Measurements from ENCODE around the gene ECSCR.

Gene ECSCR

GRCh38 chr5:139457653-139458306 lies 4.8 kb downstream of the ECSCR start:
- FAIRE-seq, result no peak
- TF ChIP-seq CTCF (IDR thresholded peaks at IDR 0.05; ENCODE audit: insufficient read depth, missing control alignments), result no peak
- no peak for DNase-seq (ENCODE audit: insufficient read length, low spot score)

- FAIRE-seq, result no peak
- TF ChIP-seq CTCF (IDR thresholded peaks at IDR 0.05; ENCODE audit: insufficient read depth, missing control alignments), result no peak
- DNase-seq (ENCODE audit: insufficient read length, low spot score), result no peak
These were observed 5.3 kb downstream of the ECSCR start for GRCh38 chr5:139457241-139457640.

- no peak for TF ChIP-seq CTCF (IDR thresholded peaks at IDR 0.05; ENCODE audit: insufficient read depth, missing control alignments)
- DNase-seq (ENCODE audit: insufficient read length, low spot score) (no peak), FAIRE-seq (no peak)
These were observed 5.8 kb downstream of the ECSCR start for GRCh38 chr5:139456776-139457175.

- no peak for TF ChIP-seq CTCF (IDR thresholded peaks at IDR 0.05; ENCODE audit: insufficient read depth, missing control alignments)
- DNase-seq (ENCODE audit: insufficient read length, low spot score), result no peak
- FAIRE-seq, result no peak
These were observed 7.8 kb downstream of the ECSCR start for GRCh38 chr5:139454568-139455290.

GRCh38 chr5:139453683-139454567 lies 8.6 kb downstream of the ECSCR start:
- no peak for TF ChIP-seq CTCF (IDR thresholded peaks at IDR 0.05; ENCODE audit: insufficient read depth, missing control alignments)
- DNase-seq (ENCODE audit: insufficient read length, low spot score) (no peak), FAIRE-seq (no peak)

- FAIRE-seq, result no peak
These were observed 10.5 kb downstream of the ECSCR start for GRCh38 chr5:139451878-139452660.

More at GRCh38 chr5:139451878-139452660, 10.5 kb downstream of the ECSCR start:
- DNase-seq (ENCODE audit: insufficient read length, low spot score), result no peak
- no peak for TF ChIP-seq CTCF (IDR thresholded peaks at IDR 0.05; ENCODE audit: insufficient read depth, missing control alignments)
